ENCODE data around the gene CENPP.

Gene CENPP

DNA sequence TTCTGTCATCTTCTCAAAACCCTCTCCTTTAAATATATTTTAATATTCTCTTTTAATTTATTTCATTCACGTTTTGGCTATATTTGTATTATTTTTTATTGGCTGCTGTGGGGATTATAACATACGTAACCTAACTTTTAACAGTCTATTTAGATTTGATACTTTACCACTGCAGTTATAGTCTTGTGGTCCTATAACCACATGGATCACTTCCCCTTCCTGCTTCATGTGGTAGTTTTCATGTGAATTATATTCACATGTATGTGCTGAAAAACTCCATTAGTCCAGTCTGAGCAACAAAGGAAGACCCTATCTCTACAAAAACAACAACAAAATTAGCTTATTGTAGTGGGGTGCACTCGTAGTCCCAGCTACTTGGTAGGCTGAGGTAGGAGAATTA, 34.3 kb downstream of the CENPP start:
- Histone ChIP-seq H3K4me2 (ENCODE audit: low read depth, low read length) (no peak overlapping the region), H3K4me1 (ENCODE audit: low read length) (no peaks in the 10 kb centered on the region), H3K4me3 (ENCODE audit: low read length) (no peak overlapping the region), H3K79me2 (ENCODE audit: low read length) (no peaks in the 10 kb centered on the region; the same call in 1 of the 2 replicates), H3K27me3 (replicated peaks; ENCODE audit: insufficient read depth, low read length) (no peaks in the 10 kb centered on the region), H4K20me1 (ENCODE audit: insufficient read depth, low read length) (no peaks in the 10 kb centered on the region), H3K36me3 (replicated peaks; ENCODE audit: insufficient read depth, low read length) (no peaks in the 10 kb centered on the region), H3K9me2 (replicated peaks; ENCODE audit: insufficient read depth, low read length) (no peaks in the 10 kb centered on the region), H3K9ac (ENCODE audit: low read length) (no peak overlapping the region), H3F3A (ENCODE audit: insufficient read depth, low read length) (no peaks in the 10 kb centered on the region), H2AFZ (ENCODE audit: low read length) (no peak overlapping the region), H3K9me3 (replicated peaks; ENCODE audit: insufficient read depth, low read length) (no peaks in the 10 kb centered on the region), H3K27ac (ENCODE audit: low read length) (no peak overlapping the region)
- DNase-seq, result no peak
- no peak for TF ChIP-seq EZH2 (optimal IDR thresholded peaks at IDR 0.05; ENCODE audit: low read depth, low read length)
- TF ChIP-seq, protein P1, sequence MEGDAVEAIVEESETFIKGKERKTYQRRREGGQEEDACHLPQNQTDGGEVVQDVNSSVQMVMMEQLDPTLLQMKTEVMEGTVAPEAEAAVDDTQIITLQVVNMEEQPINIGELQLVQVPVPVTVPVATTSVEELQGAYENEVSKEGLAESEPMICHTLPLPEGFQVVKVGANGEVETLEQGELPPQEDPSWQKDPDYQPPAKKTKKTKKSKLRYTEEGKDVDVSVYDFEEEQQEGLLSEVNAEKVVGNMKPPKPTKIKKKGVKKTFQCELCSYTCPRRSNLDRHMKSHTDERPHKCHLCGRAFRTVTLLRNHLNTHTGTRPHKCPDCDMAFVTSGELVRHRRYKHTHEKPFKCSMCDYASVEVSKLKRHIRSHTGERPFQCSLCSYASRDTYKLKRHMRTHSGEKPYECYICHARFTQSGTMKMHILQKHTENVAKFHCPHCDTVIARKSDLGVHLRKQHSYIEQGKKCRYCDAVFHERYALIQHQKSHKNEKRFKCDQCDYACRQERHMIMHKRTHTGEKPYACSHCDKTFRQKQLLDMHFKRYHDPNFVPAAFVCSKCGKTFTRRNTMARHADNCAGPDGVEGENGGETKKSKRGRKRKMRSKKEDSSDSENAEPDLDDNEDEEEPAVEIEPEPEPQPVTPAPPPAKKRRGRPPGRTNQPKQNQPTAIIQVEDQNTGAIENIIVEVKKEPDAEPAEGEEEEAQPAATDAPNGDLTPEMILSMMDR (IDR thresholded peaks at IDR 0.05; ENCODE audit: low read length), result no peak

DNA sequence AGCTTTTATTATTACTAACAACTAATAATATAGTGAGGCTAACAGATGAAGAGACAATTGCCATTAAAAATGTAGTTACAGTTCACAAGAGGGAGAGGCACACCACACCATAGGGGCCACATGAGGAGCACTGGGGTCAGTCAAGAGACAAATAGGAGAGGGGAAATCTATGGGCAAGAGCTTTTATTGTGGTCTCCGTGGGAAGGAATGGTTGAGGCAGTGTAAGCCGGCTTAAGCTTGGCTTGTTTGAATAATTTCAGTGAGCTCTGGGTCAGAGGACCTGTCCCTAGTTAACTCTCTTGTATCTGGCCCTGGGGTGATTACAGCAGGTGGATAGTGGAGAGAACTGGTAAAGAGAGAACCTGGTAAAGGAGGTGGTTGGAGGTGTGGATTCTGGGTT, 43.3 kb downstream of the CENPP start:
- Histone ChIP-seq H3K27ac (ENCODE audit: low read length) (no peak overlapping the region), H3F3A (ENCODE audit: insufficient read depth, low read length) (no peaks in the 10 kb centered on the region), H3K27me3 (replicated peaks; ENCODE audit: insufficient read depth, low read length) (no peaks in the 10 kb centered on the region), H3K36me3 (replicated peaks; ENCODE audit: insufficient read depth, low read length) (no peaks in the 10 kb centered on the region), H3K9me2 (replicated peaks; ENCODE audit: insufficient read depth, low read length) (no peaks in the 10 kb centered on the region), H3K9me3 (replicated peaks; ENCODE audit: insufficient read depth, low read length) (no peaks in the 10 kb centered on the region), H3K4me2 (ENCODE audit: low read depth, low read length) (no peak overlapping the region), H3K4me1 (ENCODE audit: low read length) (no peaks in the 10 kb centered on the region), H3K79me2 (ENCODE audit: low read length) (peaks cover 7% of the 10 kb centered on the region; the same call in 1 of the 2 replicates), H3K4me3 (ENCODE audit: low read length) (no peak overlapping the region), H4K20me1 (ENCODE audit: insufficient read depth, low read length) (no peaks in the 10 kb centered on the region), H2AFZ (ENCODE audit: low read length) (no peak overlapping the region), H3K9ac (ENCODE audit: low read length) (no peak overlapping the region)
- DNase-seq, result no peak
- TF ChIP-seq EZH2 (optimal IDR thresholded peaks at IDR 0.05; ENCODE audit: low read depth, low read length) (no peak), EZH2phosphoT487 (IDR thresholded peaks at IDR 0.05; ENCODE audit: low read length) (no peak)
- TF ChIP-seq, protein P1 (IDR thresholded peaks at IDR 0.05; ENCODE audit: low read length), result no peak

DNA sequence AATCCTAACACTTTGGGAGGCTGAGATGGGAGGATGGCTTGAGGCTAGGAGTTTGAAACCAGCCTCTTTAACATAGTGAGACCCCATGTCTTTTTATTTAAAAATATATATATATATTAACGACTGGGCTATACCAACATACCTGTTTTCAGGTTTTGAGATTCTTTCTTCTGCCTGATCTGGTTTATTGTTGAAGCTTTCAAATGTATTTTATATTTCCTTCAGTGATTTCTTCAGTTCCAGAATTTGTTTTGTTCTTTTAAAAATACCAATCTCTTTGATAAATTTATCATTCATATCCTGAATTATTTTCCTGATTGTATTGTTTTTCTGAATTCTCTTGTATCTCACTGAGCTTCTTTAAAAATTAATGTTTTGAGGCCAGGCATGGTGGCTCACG, 47.4 kb downstream of the CENPP start:
- H2AFZ ChIP-seq (ENCODE audit: low read length), result no peak overlapping the region
- H3K4me1 ChIP-seq (ENCODE audit: low read length), result no peaks in the 10 kb centered on the region
- no peak overlapping the region for H3K9ac ChIP-seq (ENCODE audit: low read length)
- no peaks in the 10 kb centered on the region for H3K36me3 ChIP-seq (replicated peaks; ENCODE audit: insufficient read depth, low read length)
- peaks cover 7% of the 10 kb centered on the region; the same call in 1 of the 2 replicates for H3K79me2 ChIP-seq (ENCODE audit: low read length)
- H3K27ac ChIP-seq (ENCODE audit: low read length), result no peak overlapping the region
- no peaks in the 10 kb centered on the region for H3K9me2 ChIP-seq (replicated peaks; ENCODE audit: insufficient read depth, low read length)
- H4K20me1 ChIP-seq (ENCODE audit: insufficient read depth, low read length), result no peaks in the 10 kb centered on the region
- no peaks in the 10 kb centered on the region for H3F3A ChIP-seq (ENCODE audit: insufficient read depth, low read length)
- H3K4me2 ChIP-seq (ENCODE audit: low read depth, low read length), result no peak overlapping the region
- DNase-seq, result no peak
- no peak overlapping the region for H3K4me3 ChIP-seq (ENCODE audit: low read length)
- no peaks in the 10 kb centered on the region for H3K9me3 ChIP-seq (replicated peaks; ENCODE audit: insufficient read depth, low read length)
- TF ChIP-seq EZH2 (optimal IDR thresholded peaks at IDR 0.05; ENCODE audit: low read depth, low read length), result no peak
- TF ChIP-seq, protein P1 (IDR thresholded peaks at IDR 0.05; ENCODE audit: low read length), result no peak
- no peak for TF ChIP-seq EZH2phosphoT487 (IDR thresholded peaks at IDR 0.05; ENCODE audit: low read length)
- no peaks in the 10 kb centered on the region for H3K27me3 ChIP-seq (replicated peaks; ENCODE audit: insufficient read depth, low read length)

All from MM.1S (cell line).